HUES64 (cell line): ENCODE results near the gene TLE3.

Experiments
- H3K27ac ChIP-seq: 2 replicates; pipeline ENCODE4 v1.7.0; 2013; ENCODE audit warnings: low read depth, low read length, inconsistent platforms
- H3K27me3 ChIP-seq: 2 replicates; pipeline ENCODE4 v1.6.1; 2013; ENCODE audit warnings: mild to moderate bottlenecking, low read length; ENCODE audit not compliant: insufficient read depth
- H3K36me3 ChIP-seq: 2 replicates; pipeline ENCODE4 v1.6.1; 2013; ENCODE audit warnings: mild to moderate bottlenecking, low read length; ENCODE audit not compliant: insufficient read depth
- H3K4me1 ChIP-seq: 2 replicates; pipeline ENCODE4 v1.6.1; 2013; ENCODE audit warnings: mild to moderate bottlenecking, low read length, moderate library complexity; ENCODE audit not compliant: insufficient read depth
- H3K4me3 ChIP-seq: 2 replicates; pipeline ENCODE4 v1.5.1; 2013; ENCODE audit warnings: mild to moderate bottlenecking, low read length, moderate library complexity
- H3K9ac ChIP-seq: 2 replicates; pipeline ENCODE4 v1.6.1; 2013; ENCODE audit warnings: mild to moderate bottlenecking, low read depth, low read length
- H3K9me3 ChIP-seq: 2 replicates; pipeline ENCODE4 v1.6.1; 2013; ENCODE audit warnings: low read depth, low read length; ENCODE audit not compliant: insufficient read depth
- WGBS: fragments of 150-250, 120-280 bp; methylation state at CpG from one replicate; pipeline ENCODE4 v1.1.7; 2013; ENCODE audit warnings: missing lambda C conversion rate; 5-methylcytosine and 5-hydroxymethylcytosine counted together

Gene TLE3

DNA sequence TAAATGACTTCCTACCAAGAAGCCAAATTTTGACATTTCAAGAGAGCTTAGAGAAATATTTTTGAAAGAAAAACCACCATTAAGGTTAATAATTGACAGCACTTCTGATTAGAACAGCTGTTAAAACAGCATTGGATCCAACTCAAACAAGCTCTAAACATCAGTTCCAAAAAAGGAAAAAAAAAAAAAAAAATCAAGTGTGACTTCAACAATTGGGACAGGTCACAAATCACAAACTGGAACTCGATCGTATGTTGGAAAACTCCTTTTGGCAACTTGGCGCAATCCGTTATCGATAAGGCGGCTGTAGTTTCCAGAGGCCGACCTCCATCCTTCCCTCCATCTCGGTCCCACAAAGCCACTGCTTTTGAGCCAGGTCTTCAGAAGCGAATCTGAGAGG is 17.8 kb downstream of the TLE3 start:
- Histone ChIP-seq H3K36me3 (peaks cover 64% of the 10 kb centered on the region), H3K4me1 (peaks cover 55% of the 10 kb centered on the region), H3K9me3 (no peaks in the 10 kb centered on the region), H3K9ac (no peak overlapping the region), H3K27ac (no peak overlapping the region), H3K4me3 (no peak overlapping the region), H3K27me3 (no peaks in the 10 kb centered on the region)
- 93% methylated on average over 9 of the region's 9 CpGs for WGBS

DNA sequence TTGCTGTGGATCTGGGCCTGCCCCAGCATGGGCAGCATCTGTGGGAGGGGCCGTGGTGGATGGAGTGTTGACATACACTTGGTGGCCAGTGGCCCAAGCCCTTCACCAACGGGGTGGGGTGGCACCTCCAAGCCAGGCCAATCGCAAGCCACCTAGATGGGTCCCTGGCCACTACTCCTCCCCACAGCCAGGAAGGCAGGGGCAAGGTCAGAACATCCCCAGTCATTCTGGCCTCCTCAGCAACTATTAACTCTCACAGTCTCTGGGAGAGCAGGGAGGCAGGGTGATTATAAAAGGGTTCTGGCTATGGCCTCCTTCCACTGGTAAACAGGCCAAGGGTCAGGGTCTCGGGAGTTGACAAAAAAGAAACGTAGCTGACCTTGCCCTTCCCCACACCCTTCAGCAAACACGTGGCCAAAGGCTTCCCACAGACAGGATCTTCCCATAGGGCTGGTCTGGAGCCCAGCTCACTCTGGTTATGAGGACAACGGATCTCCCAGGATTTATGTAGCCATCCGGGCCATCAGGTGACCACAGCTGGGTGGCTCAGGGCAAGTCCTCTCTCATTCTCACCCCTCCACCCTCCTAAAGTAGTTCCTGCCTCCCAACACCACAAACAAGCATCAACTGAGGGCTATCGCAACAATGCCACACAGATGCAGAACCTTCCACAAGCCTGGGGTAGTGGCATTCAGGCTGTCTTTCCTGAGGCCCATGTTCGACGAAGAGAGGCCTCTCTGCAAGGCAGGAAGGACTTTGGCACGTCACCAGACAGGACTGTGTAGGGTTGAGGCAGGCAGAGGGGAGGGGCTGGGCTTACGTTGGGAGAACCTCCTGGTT is 18.9 kb downstream of the TLE3 start:
- Histone ChIP-seq H3K9me3 (no peaks in the 10 kb centered on the region), H3K4me1 (peaks cover 44% of the 10 kb centered on the region), H3K27me3 (no peaks in the 10 kb centered on the region), H3K27ac (no peak overlapping the region), H3K4me3 (no peak overlapping the region), H3K36me3 (peaks cover 65% of the 10 kb centered on the region), H3K9ac (no peak overlapping the region)
- 86% methylated on average over 13 of the region's 13 CpGs for WGBS

DNA sequence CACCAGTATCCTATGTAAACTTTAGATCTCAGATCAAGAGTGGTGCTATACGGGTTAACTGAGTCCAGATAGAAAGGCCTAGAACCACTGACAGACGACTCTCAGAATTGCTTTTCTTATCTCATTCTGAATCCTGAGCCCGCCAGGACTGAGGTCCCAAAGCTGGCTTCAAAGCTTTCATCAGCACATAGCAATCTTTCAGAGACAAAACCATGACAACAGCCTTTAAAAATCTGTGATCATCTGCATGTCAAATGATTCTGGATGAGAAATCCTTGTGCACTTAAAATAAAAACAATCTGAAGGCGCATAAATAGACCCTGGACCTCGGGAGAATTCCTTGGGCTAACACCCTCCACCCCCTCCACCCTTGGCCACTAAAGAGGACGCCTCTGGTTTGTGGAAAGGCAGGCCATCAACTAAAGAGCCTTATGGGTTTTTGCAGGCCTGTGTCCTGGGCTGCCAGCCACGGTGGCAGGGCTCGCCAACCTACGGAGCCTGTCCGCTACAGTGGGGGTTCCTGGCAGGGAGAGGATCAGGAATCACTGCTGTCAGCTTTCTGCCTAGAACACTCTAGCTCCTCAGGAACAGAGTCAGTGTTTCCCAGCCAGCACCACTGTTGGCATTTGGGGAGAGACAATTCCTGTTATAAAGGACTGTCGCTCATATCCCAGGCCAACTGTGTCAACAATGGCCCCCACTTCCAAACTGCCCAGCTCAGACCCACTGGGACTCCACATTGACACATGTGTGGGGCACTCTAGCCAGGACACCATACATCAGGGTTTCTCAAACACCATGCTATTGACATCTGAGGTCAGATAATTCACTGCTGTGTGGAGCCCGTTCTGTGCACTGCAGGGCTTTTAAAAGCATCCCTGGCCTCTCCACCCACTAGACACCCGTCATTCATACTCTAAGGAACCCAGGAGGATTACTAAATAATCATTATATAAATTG is 20.2 kb downstream of the TLE3 start:
- Histone ChIP-seq H3K27ac (no peak overlapping the region), H3K36me3 (peaks cover 70% of the 10 kb centered on the region), H3K9ac (no peak overlapping the region), H3K27me3 (no peaks in the 10 kb centered on the region), H3K9me3 (no peaks in the 10 kb centered on the region), H3K4me3 (no peak overlapping the region), H3K4me1 (peaks cover 32% of the 10 kb centered on the region)
- WGBS = 90% methylated on average over 13 of the region's 13 CpGs

DNA sequence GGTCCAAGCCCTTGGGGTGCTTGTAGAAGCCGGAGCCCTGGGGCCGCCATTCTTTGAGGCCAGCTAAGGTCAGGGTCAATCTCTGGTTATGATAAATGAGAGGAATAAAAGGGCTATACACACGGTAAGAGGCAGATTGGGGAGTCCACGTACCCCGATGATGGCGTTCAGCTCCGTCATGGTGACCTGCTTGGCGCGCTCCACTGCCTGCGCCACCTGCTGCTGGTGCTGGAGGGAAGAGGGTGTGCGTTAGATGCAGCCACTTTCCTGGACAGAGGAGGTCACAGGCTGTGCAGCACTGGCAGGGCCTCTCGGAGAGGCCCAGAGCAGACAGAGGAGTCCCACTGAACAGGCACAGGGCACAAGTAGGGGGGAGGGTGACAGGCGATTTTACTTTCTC is 23.3 kb downstream of the TLE3 start:
- H3K36me3 ChIP-seq = peaks cover 78% of the 10 kb centered on the region
- H3K9me3 ChIP-seq = no peaks in the 10 kb centered on the region
- no peaks in the 10 kb centered on the region for H3K27me3 ChIP-seq
- no peak overlapping the region for H3K27ac ChIP-seq
- H3K4me3 ChIP-seq = no peak overlapping the region
- WGBS = 96% methylated on average over 13 of the region's 13 CpGs
- H3K9ac ChIP-seq = no peak overlapping the region
- H3K4me1 ChIP-seq = peaks cover 2% of the 10 kb centered on the region; the same call in 1 of the 2 replicates

DNA sequence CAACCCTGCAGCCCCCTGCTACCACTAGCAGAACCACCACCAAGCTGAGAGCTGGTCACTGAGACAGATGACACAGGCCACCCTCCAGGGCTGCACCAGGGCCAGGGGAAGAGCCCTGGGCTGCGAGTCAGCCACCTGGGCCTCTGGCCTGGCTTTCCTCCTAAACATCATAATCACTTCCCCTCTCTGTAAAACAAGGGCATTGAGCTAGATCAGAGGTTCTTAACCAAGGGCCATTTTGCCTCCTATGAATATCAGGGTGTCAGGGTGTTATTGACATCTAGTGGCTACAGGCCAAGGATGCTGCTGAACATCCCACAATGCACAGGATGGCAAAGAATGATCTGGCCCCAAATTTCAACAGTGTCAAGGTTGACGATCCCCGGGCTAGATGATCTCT is 25.2 kb downstream of the TLE3 start:
- no peak overlapping the region for H3K9ac ChIP-seq
- no peaks in the 10 kb centered on the region; the same call in 1 of the 2 replicates for H3K4me1 ChIP-seq
- 95% methylated on average over 3 of the region's 3 CpGs for WGBS
- no peak overlapping the region for H3K27ac ChIP-seq
- peaks cover 86% of the 10 kb centered on the region for H3K36me3 ChIP-seq
- no peak overlapping the region for H3K4me3 ChIP-seq
- H3K27me3 ChIP-seq = no peaks in the 10 kb centered on the region
- H3K9me3 ChIP-seq = no peaks in the 10 kb centered on the region

DNA sequence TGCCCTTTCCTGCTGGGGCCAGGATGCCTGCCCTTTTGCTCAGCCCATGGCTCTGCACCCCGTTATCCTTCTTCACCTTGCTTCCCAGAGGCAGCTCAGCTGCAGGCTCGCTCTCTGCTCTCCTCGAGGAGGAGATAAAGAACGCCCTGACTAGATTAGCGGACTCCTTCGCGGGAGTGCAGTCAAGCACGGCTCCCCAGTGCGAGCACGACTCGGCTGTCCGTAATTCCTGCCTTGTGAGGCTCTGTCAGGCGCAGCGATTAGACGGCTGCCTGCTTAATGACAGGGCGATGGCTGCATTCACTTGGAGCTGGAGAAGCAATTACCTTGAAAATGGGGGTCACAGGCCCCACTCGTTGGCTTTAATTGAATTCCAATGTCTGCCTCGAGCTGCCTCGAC is 25.9 kb downstream of the TLE3 start:
- WGBS = 93% methylated on average over 19 of the region's 19 CpGs
- H3K9ac ChIP-seq = no peak overlapping the region

DNA sequence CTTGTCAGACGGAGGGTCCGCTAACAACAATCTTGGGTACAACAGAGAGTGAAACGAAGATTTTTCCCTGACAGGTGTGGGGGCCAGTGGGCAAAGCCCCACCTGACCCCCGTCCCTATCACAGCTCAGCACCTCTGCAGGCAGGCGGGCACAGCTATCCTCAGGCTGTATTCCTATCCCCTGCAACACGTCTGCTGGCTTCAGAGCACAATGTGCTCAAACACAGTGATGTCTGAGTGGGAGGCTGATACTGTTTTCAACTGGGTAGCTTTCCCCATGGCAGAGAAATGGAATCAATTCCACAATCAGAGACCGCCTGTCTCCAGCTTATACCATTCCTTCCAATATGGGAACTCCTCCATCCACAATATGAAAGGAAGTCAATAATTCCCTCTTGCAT is 28.0 kb downstream of the TLE3 start:
- peaks cover 93% of the 10 kb centered on the region for H3K36me3 ChIP-seq
- no peak overlapping the region for H3K4me3 ChIP-seq
- no peaks in the 10 kb centered on the region for H3K9me3 ChIP-seq
- H3K27ac ChIP-seq = no peak overlapping the region
- H3K9ac ChIP-seq = no peak overlapping the region
- H3K27me3 ChIP-seq = no peaks in the 10 kb centered on the region
- no peaks in the 10 kb centered on the region for H3K4me1 ChIP-seq
- WGBS = 98% methylated on average over 7 of the region's 7 CpGs

More for the DNA sequence above, 25.9 kb downstream of the TLE3 start:
- H3K27ac ChIP-seq = no peak overlapping the region
- no peaks in the 10 kb centered on the region for H3K27me3 ChIP-seq
- H3K4me3 ChIP-seq = no peak overlapping the region
- no peaks in the 10 kb centered on the region for H3K9me3 ChIP-seq
- peaks cover 93% of the 10 kb centered on the region for H3K36me3 ChIP-seq
- no peaks in the 10 kb centered on the region; the same call in 1 of the 2 replicates for H3K4me1 ChIP-seq

DNA sequence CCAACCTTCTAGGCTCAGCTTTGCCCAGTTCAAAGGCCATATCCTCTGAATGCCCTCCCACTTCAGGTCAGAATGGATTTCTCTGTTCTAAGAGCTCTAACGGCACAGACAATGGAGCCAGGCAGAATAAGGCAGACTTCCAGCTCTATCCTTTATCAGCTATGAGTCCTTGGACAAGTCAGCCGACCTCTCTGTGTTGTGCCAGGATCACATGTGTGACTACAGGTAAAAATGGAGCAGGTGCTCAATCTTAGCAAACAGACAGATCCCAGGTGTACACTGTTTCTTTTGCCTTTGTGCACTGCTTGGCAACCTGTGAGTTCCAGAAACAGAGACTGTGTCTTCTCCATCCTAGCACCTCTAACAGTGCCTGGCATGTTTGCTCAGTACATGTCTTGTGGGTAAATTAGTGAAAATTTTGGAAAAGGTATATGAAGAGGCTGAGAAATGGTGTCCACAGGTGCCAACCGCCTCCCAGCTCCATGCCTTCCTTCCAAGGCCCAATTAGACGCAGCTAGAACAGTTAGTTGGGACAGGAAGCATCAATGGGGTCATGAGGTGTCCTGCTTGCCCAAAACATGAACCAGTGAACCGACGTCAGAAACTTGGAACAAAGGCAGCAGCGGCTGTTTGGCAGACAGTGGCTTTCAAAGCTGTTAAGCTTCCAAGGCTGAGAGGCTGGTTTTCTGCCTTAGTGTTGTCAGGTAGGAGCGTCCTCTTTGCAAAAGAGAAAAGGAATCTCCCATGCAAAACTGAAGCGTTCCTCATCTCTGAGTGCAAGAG is 28.7 kb downstream of the TLE3 start:
- WGBS = 95% methylated on average over 9 of the region's 9 CpGs
- Histone ChIP-seq H3K27me3 (no peaks in the 10 kb centered on the region), H3K9me3 (no peaks in the 10 kb centered on the region), H3K9ac (no peak overlapping the region), H3K36me3 (peaks cover 93% of the 10 kb centered on the region), H3K4me1 (no peaks in the 10 kb centered on the region), H3K4me3 (no peak overlapping the region), H3K27ac (no peak overlapping the region)

DNA sequence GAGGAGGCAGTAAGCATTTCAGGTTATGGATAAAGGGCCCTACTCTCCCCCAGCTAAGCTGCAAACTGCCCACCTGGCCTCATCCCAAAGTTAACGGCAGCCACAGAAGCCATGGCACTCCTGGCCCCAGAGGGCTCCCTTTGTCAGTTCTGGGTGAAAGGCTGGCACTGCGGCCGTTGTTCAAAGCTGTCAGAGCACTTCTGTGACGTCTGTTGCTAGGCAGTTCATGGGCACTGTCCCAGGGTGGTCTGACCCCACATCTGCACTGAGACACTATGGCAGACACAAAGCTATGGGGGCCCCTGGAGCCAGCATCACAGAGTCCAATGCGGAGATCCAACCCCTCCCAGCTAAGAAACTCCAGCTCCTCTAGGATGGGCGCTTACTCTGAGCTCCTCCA is 30.0 kb downstream of the TLE3 start:
- WGBS = 92% methylated on average over 6 of the region's 6 CpGs
- Histone ChIP-seq H3K9ac (no peak overlapping the region), H3K4me1 (no peaks in the 10 kb centered on the region), H3K27me3 (no peaks in the 10 kb centered on the region), H3K27ac (no peak overlapping the region), H3K4me3 (no peak overlapping the region), H3K36me3 (peaks cover 93% of the 10 kb centered on the region), H3K9me3 (no peaks in the 10 kb centered on the region)

DNA sequence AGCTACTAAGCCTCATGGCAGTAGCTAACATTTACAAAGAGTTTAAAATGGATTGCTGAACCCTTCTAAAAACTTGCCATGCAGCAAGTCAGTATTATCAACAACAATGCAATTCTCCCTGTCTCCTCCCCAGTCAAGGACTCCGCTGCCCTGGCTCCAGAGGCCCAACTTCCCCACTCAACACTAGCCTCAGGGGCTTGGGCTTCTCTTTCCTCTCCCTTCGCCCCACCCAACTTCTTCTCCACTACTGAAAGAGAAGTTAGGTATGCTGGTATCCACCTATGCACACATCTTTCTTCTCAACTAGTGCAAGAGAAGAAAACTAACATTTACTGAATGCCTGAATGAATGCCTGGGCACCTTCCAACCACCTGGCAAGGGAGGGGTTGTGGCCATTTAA is 30.7 kb downstream of the TLE3 start:
- Histone ChIP-seq H3K9me3 (no peaks in the 10 kb centered on the region), H3K27me3 (no peaks in the 10 kb centered on the region), H3K9ac (no peak overlapping the region), H3K4me3 (no peak overlapping the region), H3K4me1 (no peaks in the 10 kb centered on the region), H3K36me3 (peaks cover 91% of the 10 kb centered on the region), H3K27ac (no peak overlapping the region)
- WGBS = 94% methylated on average over 2 of the region's 2 CpGs
